Peyer's patch (tissue), 4 donors: ENCODE results near the gene EGFL7.

Experiments
- POLR2A ChIP-seq, 2 donors: fragments of 450-650 bp; IDR thresholded peaks; one replicate each; pipeline ENCODE4 v1.5.1; 2017; ENCODE audit warnings: antibody characterized with exemption in 2 of 2, mild to moderate bottlenecking in 2 of 2, moderate library complexity in 2 of 2
- TF ChIP-seq, protein P1 (sequence below), 6 experiments: fragments of 450-650 bp in 4 of 6; fragments of 200-600 bp in 2 of 6; sonication (generic) in 1 of 6; IDR thresholded peaks; one replicate each; pipeline ENCODE4 v1.5.1; 2017 to 2019; ENCODE audit warnings: antibody characterized with exemption in 6 of 6, mild to moderate bottlenecking in 3 of 6, moderate library complexity in 1 of 6

DNA sequence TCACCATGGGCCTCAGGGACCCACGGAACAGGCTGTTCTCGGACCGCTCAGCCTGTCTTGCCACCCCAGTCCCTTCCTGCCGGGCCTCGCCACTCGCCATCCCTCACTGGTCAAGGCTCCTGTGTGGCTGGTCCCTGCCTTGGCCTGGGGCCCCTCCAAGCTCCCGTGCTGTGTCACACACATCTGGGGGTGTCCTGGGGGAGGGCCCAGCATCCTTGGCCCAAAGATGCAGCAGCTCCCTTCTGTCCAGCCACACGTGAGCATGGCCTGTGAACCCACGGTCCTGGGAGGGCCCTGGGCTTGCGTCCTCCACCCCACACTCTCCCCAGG is 425 bp upstream of the EGFL7 start:
- TF ChIP-seq, protein P1, sequence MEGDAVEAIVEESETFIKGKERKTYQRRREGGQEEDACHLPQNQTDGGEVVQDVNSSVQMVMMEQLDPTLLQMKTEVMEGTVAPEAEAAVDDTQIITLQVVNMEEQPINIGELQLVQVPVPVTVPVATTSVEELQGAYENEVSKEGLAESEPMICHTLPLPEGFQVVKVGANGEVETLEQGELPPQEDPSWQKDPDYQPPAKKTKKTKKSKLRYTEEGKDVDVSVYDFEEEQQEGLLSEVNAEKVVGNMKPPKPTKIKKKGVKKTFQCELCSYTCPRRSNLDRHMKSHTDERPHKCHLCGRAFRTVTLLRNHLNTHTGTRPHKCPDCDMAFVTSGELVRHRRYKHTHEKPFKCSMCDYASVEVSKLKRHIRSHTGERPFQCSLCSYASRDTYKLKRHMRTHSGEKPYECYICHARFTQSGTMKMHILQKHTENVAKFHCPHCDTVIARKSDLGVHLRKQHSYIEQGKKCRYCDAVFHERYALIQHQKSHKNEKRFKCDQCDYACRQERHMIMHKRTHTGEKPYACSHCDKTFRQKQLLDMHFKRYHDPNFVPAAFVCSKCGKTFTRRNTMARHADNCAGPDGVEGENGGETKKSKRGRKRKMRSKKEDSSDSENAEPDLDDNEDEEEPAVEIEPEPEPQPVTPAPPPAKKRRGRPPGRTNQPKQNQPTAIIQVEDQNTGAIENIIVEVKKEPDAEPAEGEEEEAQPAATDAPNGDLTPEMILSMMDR (IDR thresholded peaks at IDR 0.05): no peak
- no peak for TF ChIP-seq POLR2A (IDR thresholded peaks at IDR 0.05)
